COLO668 (cell line): ENCODE results near the gene TNFSF11.

ENCODE experiments used
- DNase-seq: peaks from one replicate; lab custom pipeline; 2025; ENCODE audit not compliant: unreplicated experiment; lab: John Stamatoyannopoulos, UW

TNFSF11 gene

DNA sequence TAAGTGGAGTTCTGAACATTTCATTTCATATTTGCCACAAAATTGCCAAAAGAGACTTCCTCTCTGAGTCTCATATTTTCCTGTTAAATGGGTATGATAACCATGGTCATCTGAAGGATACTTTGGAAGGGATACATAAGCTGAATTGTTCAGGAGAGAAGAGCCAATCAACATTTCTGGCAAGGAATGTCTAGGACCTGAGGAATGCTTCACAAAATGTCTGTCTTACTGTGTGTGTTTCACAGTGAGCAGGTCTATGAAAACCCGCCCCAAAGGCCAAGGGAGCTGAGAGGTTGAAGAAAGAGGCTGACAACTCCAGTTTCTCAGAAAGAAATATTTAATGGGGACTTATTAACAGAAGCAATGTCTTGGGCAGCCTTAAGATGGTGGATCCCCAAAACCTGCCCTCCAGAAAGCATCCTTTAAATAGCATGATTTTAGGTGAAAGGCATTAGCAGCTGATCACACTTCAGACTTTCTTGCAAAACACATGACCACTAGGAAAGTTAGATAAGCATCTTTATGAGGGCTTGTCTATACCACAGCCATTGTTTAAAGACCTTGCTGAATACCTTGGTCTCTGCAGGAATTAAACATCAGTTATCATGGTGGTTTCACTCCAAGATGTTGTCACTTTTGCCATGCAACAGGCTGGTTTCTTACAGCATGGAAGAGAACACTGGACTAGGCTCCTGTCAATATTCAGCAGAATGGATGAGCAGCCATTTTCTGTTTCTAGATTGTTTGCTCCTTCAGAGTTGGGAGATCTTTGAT lies 78.9 kb downstream of the TNFSF11 start:
- DNase-seq = no peak

DNA sequence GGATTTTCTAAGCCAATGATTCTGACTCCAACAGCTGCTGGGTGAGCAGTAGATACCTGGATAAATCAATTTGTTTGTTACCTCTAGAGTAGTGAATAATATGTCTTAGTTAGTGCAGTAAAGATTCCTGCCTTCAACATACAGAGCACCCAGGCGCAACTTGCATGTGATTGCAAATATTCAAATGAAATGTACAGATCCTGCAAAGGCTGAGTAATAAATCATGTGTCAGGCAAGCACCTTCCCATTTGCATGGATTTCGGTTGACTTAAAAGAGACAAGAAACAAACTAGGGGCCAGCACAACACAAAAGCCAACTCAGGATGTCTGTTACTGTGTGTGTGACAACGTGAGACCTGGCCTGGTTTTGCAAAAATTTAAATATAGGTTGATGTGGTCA lies 79.7 kb downstream of the TNFSF11 start:
- DNase-seq = no peak

DNA sequence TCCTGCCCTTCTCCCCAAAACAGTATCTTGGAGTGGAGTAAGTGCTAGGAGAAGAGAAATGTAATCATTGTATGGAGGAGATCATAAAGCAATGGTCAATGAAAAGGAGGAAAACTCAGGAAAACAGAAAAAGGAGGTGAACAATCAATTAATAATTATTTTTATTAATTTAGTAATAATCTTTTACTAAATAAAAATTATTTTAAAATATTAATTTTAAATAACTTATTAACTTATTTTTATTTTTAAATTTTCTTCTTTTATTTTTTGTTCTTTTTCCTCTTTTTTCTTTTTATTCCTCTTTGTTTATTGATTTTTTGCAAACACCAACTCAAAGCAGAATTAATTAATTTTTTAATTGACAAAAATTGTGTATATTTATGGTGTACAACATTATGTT lies 80.3 kb downstream of the TNFSF11 start:
- no peak for DNase-seq

DNA sequence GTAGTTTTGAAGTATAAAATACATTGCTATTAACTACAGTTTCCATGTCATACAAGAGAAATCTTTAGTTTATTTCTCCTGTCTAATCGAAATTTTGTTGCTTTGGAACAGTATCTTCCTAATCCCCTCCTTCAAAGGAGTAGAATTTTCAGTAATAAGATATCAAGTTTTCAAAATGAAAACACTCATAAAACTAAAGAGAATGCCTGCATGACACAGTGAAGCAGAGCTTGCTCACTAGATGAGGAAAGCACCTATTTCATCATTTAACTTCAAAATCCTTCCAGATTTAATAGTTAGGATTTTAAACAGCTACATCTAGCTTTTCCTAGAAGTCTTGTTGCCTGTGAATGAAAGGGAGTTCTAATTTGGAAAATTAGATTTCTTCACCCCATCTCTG lies 80.8 kb downstream of the TNFSF11 start:
- DNase-seq = no peak

DNA sequence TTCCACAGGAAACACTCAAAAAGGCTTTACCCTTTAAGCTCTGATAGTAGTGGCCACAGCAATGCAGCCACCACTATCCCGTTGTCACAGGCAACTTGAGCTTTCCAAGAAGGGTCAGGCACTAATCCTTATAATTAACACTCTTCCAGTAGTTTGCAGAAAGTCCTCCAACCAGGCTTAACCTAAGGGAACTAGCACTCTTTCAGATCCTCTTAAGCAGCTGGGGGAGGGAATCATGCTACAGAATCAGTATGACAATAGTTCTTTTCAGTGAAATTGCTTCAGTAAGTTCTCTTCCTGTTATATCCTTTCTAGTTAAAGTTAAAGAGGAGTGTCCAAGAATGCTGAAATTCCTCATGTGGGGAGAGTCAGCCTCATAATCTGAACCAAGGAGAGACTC lies 82.2 kb downstream of the TNFSF11 start:
- no peak for DNase-seq

DNA sequence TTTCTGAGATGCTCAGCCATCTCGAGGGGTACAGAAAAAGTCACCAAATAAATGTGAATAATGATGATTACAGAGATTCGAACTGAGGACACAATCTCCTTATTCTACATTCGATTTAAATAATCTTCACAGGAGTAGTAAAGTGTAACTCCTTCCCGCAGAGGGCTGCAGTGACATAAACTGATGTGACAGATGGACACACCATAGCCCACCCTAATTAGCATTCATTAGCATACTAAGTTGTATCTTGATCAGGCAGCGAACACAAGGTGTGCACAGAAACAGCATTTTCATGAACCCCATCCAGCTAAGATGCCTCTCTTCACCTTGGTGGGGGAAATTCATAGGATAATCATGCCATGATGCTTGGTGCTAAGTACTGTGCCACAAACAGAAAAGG lies 83.0 kb downstream of the TNFSF11 start:
- no peak for DNase-seq
